Activated CD8-positive, alpha-beta memory T cell treated with anti-CD3 and anti-CD28 coated beads, Interleukin-2, amount 10 ng/mL, durations not matched to agents 7 days and 5 days (primary cell): Measurements from ENCODE around the gene CTNS. TPM values are rescaled to one million over a fixed set of nuclear protein-coding genes. Genes with fewer than 3 reads are reported as not detected.

Experiments used
- ATAC-seq: fragments of 150-1000 bp; cut with Tn5 transposase; one replicate; pipeline ENCODE4 v1.10.0; 2021; ENCODE audit warnings: moderate library complexity
- CTCF ChIA-PET: fragments of 350-600 bp; sonication (Branson Sonifier 250); formaldehyde crosslinking; loops from one replicate; lab custom pipeline; 2021; ENCODE audit warnings: antibody characterized with exemption; lab: Charles Lee
- DNase-seq: peaks from one replicate; pipeline ENCODE4 v3.0.0-alpha.2; 2020
- H3K27ac Mint-ChIP-seq: one replicate; pipeline ENCODE4 v1.8.0; 2021; ENCODE audit warnings: mild to moderate bottlenecking, mixed read lengths
- H3K27me3 Mint-ChIP-seq: one replicate; pipeline ENCODE4 v1.8.0; 2021; ENCODE audit warnings: mixed read lengths
- H3K36me3 Mint-ChIP-seq: one replicate; pipeline ENCODE4 v1.8.0; 2021; ENCODE audit warnings: mild to moderate bottlenecking, mixed read lengths
- H3K4me1 Mint-ChIP-seq: one replicate; pipeline ENCODE4 v1.8.0; 2021; ENCODE audit warnings: mixed read lengths
- H3K4me3 Mint-ChIP-seq: one replicate; pipeline ENCODE4 v1.8.0; 2021; ENCODE audit warnings: mild to moderate bottlenecking, moderate library complexity, mixed read lengths
- H3K9me3 Mint-ChIP-seq: one replicate; pipeline ENCODE4 v1.8.0; 2022; ENCODE audit warnings: low read depth, mixed read lengths
- total RNA-seq, 2 experiments: library from RNA; stranded (reverse); gene quantifications; one replicate each; pipeline ENCODE4 v1.2.3, GENCODE V29; 2021

The CTNS gene
- total RNA-seq, 2 experiments from 2014 or later: 9.7 to 20.6 TPM

DNA sequence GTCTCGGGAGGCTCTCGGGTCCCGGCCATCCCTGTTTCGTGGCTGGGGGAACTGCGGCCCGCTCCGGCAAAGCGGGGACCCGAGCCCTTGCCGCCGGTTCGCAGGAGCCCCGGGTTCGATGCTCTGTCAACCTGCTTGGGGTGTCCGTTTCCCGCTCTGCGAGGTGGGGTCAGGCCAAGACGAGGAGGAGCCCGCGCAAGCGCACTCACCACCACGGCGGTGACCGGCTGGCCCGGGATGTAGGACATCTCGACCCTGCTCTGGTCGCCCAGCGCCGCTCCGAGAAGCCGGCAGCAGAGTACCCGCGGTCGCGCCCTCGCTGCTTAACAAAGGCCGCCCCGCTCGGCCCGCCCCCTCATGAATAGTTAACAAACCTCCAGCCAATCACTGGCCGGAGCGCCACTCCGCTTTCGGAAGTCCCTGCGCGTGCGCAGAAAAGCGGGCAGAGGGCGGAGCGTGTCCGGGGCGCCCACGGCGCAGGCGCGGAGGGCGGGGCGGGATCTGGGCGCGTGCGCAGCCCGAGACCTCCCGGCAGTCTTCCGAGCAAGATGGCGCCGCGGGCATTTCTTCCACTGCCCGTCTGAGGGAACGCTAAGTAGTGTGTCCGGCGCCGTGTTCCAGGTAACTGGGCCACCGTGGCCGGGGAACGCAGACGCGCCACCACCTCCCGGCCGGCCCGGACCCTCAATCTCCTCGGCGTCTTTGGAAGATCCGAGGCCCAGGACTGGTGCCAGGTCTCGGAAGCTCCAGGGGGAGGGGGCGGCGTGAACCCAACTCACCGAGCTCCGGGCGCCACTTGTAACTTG lies 31.9 kb downstream of the CTNS start, which contains the start of the genes EMC6 and TAX1BP3:
Gene EMC6 (plus strand): TSS at position 534 of the 806 bp plus-strand sequence. CDS start 335 bp downstream, outside the sequence.
Gene TAX1BP3 (minus strand): TSS at position 300 of the 806 bp plus-strand sequence. CDS start 52 bp downstream, at position 248.
- peaks cover 24% of the 10 kb centered on the region for H3K4me1 Mint-ChIP-seq
- H3K27ac Mint-ChIP-seq: peak within 1 kb of the TSS; percentile 91
- H3K27me3 Mint-ChIP-seq: no peaks in the 10 kb centered on the region
- H3K36me3 Mint-ChIP-seq: peaks cover 6% of the 10 kb centered on the region
- no peaks in the 10 kb centered on the region for H3K9me3 Mint-ChIP-seq
- peak within 1 kb of the TSS; percentile 95 for H3K4me3 Mint-ChIP-seq
- ATAC-seq (peak; percentile 96), DNase-seq (peak; percentile 99)
- CTCF ChIA-PET: no interaction called here

DNA sequence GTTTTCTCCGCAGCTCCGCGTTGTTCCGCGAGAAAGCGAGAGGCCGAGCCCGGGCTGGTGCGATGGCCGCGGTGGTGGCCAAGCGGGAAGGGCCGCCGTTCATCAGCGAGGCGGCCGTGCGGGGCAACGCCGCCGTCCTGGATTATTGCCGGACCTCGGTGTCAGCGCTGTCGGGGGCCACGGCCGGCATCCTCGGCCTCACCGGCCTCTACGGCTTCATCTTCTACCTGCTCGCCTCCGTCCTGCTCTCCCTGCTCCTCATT lies 32.5 kb downstream of the CTNS start:
- Mint-ChIP-seq H3K36me3 (peaks cover 6% of the 10 kb centered on the region), H3K4me1 (peaks cover 24% of the 10 kb centered on the region), H3K4me3 (peak overlapping the region; percentile 95), H3K9me3 (no peaks in the 10 kb centered on the region), H3K27ac (peak overlapping the region; percentile 91), H3K27me3 (no peaks in the 10 kb centered on the region)
- no peak for ATAC-seq
- DNase-seq: no peak
- CTCF ChIA-PET: no interaction called here

DNA sequence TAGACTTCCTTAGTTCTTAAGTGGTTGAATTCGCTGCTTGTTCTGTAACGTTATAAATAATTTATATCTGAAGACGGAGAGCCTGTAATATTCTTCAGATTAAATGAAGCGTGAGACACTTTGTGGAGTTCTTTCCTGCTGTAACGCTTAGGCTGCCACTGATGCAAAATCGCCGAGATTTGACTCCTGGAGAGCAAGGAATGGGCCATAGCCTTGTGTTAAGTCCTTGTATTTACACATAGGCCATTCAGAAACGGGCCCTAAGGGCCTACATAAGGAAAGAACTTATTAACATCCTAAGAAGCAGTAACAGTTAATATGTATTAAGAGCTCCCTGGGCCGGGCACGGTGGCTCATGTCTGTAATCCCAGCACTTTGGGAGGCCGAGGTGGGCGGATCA lies 33.0 kb downstream of the CTNS start:
- Mint-ChIP-seq H3K36me3 (peaks cover 6% of the 10 kb centered on the region), H3K27ac (peak overlapping the region; percentile 91), H3K27me3 (no peaks in the 10 kb centered on the region), H3K4me1 (peaks cover 24% of the 10 kb centered on the region), H3K9me3 (no peaks in the 10 kb centered on the region), H3K4me3 (peak overlapping the region; percentile 95)
- DNase-seq: no peak
- CTCF ChIA-PET: interaction anchor here (0.9 kb wide), 1 partner anchor 54 kb away, joined by 3 read pairs; the partner anchor contains the start of gene HASPIN
- ATAC-seq: no peak

DNA sequence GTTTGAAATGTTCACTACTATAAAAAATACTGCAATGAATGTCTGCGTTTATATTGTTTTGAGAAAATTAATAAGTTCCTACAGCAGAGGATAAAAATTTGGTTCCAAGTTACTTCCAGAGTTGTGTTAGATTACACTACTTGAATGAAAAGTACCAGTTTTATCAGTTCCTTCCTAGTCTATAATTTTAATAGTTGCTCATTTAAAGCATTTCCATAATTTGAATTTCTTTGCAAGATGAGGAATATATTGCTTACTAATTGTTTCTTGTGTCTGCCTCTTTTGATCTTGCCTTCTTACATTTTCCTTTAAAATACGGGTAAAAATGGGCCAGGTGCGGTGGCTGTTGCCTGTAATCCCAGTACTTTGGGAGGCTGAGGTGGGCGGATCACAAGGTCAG lies 36.0 kb downstream of the CTNS start:
- CTCF ChIA-PET: no interaction called here
- ATAC-seq: no peak
- Mint-ChIP-seq H3K36me3 (peaks cover 6% of the 10 kb centered on the region), H3K9me3 (no peaks in the 10 kb centered on the region), H3K27me3 (no peaks in the 10 kb centered on the region), H3K4me3 (no peak overlapping the region), H3K4me1 (peaks cover 18% of the 10 kb centered on the region), H3K27ac (no peak overlapping the region)
- DNase-seq: no peak

DNA sequence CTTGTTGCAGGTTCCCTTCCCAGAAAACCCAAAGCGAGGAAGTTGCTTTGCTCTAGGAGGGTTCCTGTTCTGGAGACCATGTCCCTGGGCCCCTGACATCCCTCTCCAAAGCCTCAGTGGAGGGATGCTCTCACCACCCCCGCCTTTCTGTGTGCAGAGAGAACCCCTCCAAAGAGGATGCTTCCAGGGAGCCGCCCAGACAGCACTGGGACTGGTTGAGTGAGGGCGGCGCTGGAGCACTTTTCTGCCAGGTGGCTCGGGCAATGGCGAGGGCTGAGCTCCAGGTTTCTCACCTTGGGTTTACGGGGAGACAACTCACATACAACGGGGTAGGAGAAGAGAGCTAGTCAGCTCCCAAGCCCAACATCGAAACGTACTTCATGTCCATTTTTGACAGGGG lies 39.3 kb downstream of the CTNS start:
- CTCF ChIA-PET: interaction anchor here (1.0 to 1.1 kb wide), 2 partner anchors 40 to 152 kb away, joined by 3 read pairs; partner anchors contain the start of genes CTNS and SHPK
- no peaks in the 10 kb centered on the region for H3K9me3 Mint-ChIP-seq
- no peak overlapping the region for H3K27ac Mint-ChIP-seq
- H3K36me3 Mint-ChIP-seq: peaks cover 6% of the 10 kb centered on the region
- H3K4me3 Mint-ChIP-seq: no peak overlapping the region
- peaks cover 6% of the 10 kb centered on the region for H3K4me1 Mint-ChIP-seq
- no peaks in the 10 kb centered on the region for H3K27me3 Mint-ChIP-seq
- no peak for ATAC-seq
- DNase-seq: no peak

DNA sequence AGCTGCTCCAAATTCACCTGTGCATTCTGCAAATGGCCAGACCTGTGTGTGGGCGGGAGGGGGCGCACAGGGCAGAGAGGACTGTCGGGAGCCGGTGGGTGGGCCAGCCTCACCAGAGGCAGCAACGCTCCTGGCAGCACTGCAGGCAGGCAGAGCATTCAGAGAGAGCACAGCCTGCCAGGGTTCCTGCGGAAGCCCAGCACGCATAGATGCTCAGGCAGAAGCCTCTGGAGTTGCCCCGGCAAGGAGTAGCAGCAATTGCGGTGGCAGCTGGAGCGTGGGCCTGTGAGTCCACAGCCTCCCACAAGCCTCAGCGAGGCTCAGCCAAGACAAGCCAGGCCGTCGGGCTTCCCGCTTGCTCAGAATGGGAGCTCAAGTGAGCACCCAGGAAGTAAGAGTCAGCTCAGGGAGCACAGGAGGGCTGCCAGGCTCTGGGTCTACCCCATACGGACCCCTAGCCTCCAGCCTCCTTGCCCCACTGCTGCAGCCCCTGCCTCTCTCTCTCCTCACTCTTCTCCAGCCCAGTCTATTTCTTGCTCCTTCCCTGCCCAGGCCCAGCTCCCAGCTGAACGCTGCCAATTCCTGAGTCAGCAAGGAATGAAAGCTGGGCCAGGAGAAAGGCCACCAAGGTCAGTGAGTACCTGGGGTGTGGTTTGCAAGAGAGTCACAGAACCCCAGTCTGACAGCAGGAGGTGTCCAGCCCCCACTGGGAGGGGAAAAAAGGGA lies 41.7 kb downstream of the CTNS start:
- no peak overlapping the region for H3K4me3 Mint-ChIP-seq
- H3K27me3 Mint-ChIP-seq: no peaks in the 10 kb centered on the region
- peaks cover 8% of the 10 kb centered on the region for H3K4me1 Mint-ChIP-seq
- no peak overlapping the region for H3K27ac Mint-ChIP-seq
- CTCF ChIA-PET: no interaction called here
- no peaks in the 10 kb centered on the region for H3K36me3 Mint-ChIP-seq
- ATAC-seq (no peak), DNase-seq (no peak)
- no peaks in the 10 kb centered on the region for H3K9me3 Mint-ChIP-seq

DNA sequence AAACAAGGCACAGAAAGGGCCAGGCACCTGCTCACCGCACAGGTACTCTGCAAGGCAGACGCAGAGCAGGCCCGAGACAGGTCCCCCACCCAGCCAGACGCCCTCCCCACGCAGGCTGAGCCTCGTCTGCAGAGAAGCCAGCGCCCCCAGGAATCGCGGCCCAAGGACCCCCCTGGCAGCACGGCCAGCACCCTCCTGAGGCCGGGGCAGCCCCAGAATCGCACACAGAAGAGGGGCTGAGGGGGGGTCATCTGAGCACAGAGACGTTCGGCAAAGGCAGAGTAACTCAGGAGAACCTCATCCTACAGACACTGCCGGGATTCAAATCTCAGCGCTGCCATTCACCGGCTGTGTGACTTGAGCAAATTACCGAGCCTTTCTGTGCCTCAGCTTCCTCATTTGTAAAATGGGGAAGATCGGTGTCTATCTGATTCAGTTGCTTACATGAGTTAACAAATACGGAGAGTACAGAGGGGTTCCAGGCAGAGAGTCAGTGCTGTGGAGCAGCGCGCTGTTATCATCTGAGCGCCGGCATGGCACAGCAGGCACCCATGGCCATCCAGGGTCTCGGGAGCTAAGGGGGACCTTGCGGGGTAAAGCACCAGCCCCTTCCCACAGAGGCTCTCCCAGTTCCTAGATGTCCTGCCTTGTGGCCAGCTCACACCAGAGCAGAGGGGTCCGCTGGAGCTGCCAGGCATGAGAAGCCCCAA lies 42.4 kb downstream of the CTNS start:
- H3K36me3 Mint-ChIP-seq: no peaks in the 10 kb centered on the region
- CTCF ChIA-PET: no interaction called here
- H3K27me3 Mint-ChIP-seq: no peaks in the 10 kb centered on the region
- no peak overlapping the region for H3K27ac Mint-ChIP-seq
- peaks cover 11% of the 10 kb centered on the region for H3K4me1 Mint-ChIP-seq
- no peak overlapping the region for H3K4me3 Mint-ChIP-seq
- no peak for ATAC-seq
- no peak for DNase-seq
- H3K9me3 Mint-ChIP-seq: no peaks in the 10 kb centered on the region

DNA sequence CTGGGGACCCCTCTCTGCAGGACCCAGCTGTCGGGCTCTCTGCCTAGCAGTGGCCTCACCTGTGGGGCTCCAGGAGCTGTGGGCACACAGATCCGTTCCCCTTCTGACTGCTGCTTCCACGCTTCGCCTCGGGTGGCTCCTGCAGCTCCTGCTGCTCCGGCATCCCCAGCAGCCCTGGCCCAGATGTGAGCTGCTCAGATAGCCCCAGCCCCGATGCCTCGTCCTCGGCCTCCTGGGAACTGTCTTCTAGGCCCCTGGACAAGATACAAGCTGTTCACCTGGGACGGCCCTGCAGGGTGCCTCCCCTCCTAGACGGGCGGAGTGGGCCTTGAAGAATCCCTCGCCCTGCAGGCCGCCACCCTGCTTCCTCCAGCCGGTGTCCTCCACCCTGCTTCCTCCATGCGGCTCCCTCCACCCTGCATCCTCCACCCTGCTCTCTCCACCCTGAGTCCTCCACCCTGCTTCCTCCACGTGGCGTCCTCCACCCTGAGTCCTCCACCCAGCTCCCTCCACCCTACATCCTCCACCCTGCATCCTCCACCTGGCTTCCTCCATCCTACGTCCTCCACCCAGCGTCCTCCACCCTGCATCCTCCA lies 43.1 kb downstream of the CTNS start:
- H3K36me3 Mint-ChIP-seq: no peaks in the 10 kb centered on the region
- CTCF ChIA-PET: no interaction called here
- H3K4me1 Mint-ChIP-seq: peaks cover 11% of the 10 kb centered on the region
- DNase-seq (no peak), ATAC-seq (no peak)
- H3K9me3 Mint-ChIP-seq: no peaks in the 10 kb centered on the region
- H3K27ac Mint-ChIP-seq: peak overlapping the region; percentile 32
- no peak overlapping the region for H3K4me3 Mint-ChIP-seq
- no peaks in the 10 kb centered on the region for H3K27me3 Mint-ChIP-seq

DNA sequence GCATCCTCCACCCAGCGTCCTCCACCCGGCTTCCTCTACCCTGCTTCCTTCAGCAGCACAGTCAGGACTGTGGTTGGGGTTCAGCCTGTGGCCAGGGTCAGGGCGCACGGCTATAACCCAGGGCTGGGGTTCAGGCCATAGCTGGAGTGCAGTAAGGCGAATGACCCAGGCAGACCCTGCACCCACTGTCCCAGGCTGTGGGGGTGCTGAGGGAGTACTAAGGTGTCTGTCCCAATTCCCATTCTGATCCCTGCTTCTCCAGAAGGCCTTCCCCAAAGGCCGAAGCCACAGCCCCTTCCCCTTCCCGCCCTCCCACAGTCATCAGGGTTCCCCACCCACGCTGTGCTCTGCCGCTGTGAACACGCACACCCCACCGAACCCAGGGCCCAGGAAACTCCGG lies 44.5 kb downstream of the CTNS start:
- H3K4me3 Mint-ChIP-seq: no peak overlapping the region
- no peak for ATAC-seq
- no peak for DNase-seq
- peaks cover 11% of the 10 kb centered on the region for H3K4me1 Mint-ChIP-seq
- no peaks in the 10 kb centered on the region for H3K27me3 Mint-ChIP-seq
- H3K9me3 Mint-ChIP-seq: no peaks in the 10 kb centered on the region
- H3K27ac Mint-ChIP-seq: no peak overlapping the region
- no peaks in the 10 kb centered on the region for H3K36me3 Mint-ChIP-seq
- CTCF ChIA-PET: interaction anchor here (2.4 to 3.7 kb wide), 3 partner anchors 15 to 163 kb away, joined by 6 to 51 read pairs (median 34); partner anchors contain the start of gene P2RX5

DNA sequence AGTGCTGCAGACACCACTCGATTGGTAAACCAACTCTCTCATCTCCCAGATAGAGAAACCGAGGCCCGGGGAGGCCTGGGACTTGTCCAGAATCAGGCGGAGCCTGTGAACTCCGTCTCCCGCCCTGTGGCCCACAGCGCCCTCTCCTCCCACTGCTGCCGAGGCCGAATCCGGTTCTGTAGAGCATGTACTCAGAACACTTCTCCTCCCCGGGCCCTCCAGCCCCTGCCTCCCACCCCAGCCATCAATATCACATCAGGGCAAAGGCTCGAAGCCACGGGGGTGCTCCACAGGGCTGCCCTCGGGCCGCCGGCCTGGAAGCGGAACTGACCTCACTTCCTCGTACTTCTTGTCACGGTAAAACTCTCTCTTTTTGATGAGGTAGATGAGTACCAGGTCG lies 45.0 kb downstream of the CTNS start:
- DNase-seq: no peak
- Mint-ChIP-seq H3K4me1 (peaks cover 11% of the 10 kb centered on the region), H3K27me3 (no peaks in the 10 kb centered on the region), H3K4me3 (no peak overlapping the region), H3K9me3 (no peaks in the 10 kb centered on the region), H3K36me3 (no peaks in the 10 kb centered on the region), H3K27ac (no peak overlapping the region)
- CTCF ChIA-PET: interaction anchor here (0.5 to 3.7 kb wide), 4 partner anchors 14 to 394 kb away, joined by 3 to 51 read pairs (median 20); partner anchors contain the start of gene P2RX5
- no peak for ATAC-seq

DNA sequence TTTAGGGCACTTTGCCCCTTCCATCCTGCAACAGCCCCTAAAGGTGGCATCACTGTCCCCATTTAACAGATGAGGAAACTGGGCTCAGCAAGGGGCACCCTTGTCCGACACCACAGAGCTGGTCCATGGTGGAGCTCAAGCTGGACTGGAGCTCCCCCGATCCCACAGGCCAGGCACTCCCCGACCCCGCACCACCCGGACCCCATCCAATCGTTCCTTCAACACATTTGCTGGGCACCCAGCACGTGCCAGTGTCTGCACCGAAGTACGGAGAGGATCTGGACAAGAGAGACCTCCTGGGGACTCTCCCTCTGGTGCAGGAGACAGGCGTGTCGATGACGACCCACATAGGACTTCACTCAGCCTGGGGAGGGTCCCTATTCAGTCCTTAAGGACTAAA lies 45.5 kb downstream of the CTNS start:
- Mint-ChIP-seq H3K27ac (no peak overlapping the region), H3K4me1 (peaks cover 11% of the 10 kb centered on the region), H3K9me3 (no peaks in the 10 kb centered on the region), H3K4me3 (no peak overlapping the region), H3K36me3 (no peaks in the 10 kb centered on the region), H3K27me3 (no peaks in the 10 kb centered on the region)
- ATAC-seq (no peak), DNase-seq (no peak)
- CTCF ChIA-PET: interaction anchor here (0.5 to 3.7 kb wide), 15 partner anchors 14 to 394 kb away, joined by 3 to 51 read pairs (median 6); partner anchors contain the start of genes HASPIN and P2RX5

DNA sequence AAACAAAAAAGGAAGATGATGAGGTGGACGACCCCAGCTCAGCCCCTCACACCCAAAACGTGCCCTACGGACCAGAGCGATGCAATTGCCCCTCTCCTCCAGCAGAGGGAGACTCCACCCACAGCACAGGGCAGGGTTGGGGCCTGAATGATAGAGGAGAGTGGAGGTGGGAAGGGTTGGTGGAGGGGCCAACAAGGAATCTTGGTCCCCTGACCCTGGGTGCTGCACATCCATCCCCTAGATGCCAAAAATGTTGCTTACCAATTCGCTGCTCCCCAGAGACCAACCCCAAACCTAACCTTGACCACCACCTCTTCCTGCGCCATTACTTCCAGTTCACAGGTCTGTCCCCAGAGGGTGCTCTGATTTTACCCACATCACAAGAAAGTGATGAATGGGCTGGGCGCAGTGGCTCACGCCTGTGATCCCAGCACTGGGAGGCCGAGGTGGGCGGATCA lies 46.5 kb downstream of the CTNS start:
- Mint-ChIP-seq H3K9me3 (no peaks in the 10 kb centered on the region), H3K27me3 (no peaks in the 10 kb centered on the region), H3K4me1 (peaks cover 11% of the 10 kb centered on the region), H3K36me3 (no peaks in the 10 kb centered on the region), H3K4me3 (no peak overlapping the region), H3K27ac (no peak overlapping the region)
- ATAC-seq: peak; percentile 92
- CTCF ChIA-PET: interaction anchor here (0.6 to 3.7 kb wide), 28 partner anchors 9 to 163 kb away, joined by 3 to 51 read pairs (median 4); partner anchors contain the start of genes CTNS, HASPIN, NCBP3 and P2RX5
- peak; percentile 74 for DNase-seq
